ENCODE data around the gene FKBP1A.
"Not testable (repeated sequence)": the region's sequence is repeated elsewhere in the genome, so short reads cannot be mapped to it uniquely, and the experiment has no call there.

Gene FKBP1A

GRCh38 chr20:1364106-1364505 is 28.7 kb downstream of the FKBP1A start:
- no peak for DNase-seq (ENCODE audit: low read depth in 2 of 2)

DNA sequence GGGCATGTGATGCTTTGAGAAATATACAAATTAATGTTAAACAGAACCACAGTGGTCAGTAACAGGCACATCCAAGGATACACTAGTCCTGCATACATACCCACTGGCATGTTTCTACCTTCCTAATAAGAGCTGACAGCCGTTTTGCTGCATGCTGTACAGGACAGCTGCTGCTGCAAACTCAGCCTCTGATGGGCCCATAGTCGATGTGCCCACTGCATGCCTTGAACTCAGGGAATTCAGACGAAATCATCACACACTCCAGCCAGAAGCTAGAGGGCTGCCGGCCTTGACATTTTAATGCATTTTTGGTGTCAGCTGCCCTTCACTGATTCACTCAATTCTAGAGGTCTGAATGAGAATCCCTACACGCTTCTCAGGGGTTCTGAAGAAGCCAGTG is 29.3 kb downstream of the FKBP1A start:
- no peak for DNase-seq (ENCODE audit: low read depth in 2 of 2)

GRCh38 chr20:1362484-1362883 is 30.4 kb downstream of the FKBP1A start:
- DNase-seq (ENCODE audit: low read depth in 2 of 2), result no peak

DNA sequence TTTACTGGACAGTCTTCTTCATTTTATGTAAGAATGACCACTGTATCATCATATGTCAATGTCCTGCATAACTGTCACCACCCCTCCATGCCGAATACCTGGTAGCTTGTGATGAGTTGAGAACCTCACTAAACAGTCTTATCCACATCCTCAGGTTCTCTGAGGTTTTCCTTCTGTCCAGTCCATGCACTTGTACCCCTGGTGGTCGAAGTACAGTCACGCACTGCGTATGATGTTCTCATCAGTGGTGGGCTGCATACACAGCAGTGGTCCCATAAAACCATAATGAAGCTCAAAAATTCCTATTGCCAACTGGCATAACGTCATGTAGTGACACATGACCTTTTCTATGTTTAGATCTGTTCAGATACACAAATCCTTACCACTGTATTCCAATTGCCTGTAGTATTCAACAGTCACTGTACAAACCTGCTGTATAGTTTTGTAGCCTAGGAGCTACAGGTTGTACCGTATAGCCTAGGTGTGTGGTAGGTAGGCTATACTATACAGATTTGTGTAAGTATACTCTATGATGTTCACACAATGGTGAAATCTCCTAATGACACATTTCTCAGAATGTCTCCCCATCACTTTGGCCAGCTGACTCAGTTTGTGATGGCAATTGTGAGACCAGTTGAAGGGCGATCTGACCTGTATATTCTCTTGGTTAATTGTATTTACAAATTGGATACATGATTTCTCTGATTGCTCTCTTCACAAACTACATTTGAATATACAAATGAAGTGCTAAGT is 32.6 kb downstream of the FKBP1A start:
- DNase-seq (ENCODE audit: low read depth in 2 of 2), result no peak

- no peak for DNase-seq (ENCODE audit: low read depth in 2 of 2)
Measured at GRCh38 chr20:1357921-1358671, 34.8 kb downstream of the FKBP1A start.

DNA sequence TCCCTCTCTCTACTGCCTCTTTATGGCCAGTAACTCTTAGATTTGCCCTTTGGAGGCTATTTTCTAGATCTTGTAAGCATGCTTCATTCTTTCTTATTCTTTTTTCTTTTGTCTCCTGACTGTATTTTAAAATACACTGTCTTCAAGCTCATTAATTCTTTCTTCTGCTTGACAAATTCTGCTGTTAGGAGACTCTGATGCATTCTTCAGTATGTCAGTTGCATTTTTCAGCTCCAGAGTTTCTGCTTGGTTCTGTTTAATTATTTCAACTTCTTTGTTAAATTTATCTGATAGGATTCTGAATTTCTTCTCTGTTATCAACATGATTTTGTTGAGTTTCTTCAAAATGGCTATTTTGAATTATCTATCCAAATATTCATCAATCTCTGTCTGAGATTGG is 38.9 kb downstream of the FKBP1A start:
- DNase-seq (ENCODE audit: low read depth in 2 of 2), result no peak

- no peak for DNase-seq (ENCODE audit: low read depth in 2 of 2)
Measured at GRCh38 chr20:1346315-1346969, 46.4 kb downstream of the FKBP1A start.

GRCh38 chr20:1345756-1346093 is 47.1 kb downstream of the FKBP1A start:
- no peak for DNase-seq (ENCODE audit: low read depth in 2 of 2)

DNA sequence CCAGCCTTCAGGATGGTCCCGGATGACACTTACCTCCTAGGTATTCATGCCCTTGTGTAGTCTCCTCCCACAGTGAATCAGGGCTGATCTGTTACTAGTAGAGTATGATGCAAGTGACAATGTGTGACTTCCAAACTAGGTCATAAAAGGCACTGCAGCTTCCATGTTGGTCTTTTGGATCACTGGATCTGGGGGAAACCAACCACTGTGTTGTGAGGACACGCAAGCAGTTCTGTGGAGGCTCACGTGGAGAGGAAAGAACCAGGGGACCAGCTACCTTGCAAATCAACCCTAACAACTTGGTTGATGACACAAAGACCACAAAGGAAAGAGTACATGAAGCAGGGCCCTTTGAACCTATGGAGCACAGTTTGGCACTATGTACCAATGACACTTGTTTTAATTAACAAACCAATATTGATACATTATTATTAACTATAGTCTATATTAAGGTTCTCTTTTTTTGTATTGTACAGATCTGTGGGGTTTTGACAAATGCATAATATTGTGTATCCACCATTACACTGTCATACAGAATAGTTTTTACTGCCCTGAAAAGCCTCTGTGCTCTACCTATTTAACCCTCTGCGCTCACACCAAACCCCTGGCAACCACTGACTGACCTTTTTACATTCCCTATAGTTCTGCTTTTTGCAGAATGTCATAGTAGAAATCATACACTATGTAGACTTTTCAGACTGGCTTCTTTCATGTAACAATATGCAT is 47.7 kb downstream of the FKBP1A start:
- no peak for DNase-seq (ENCODE audit: low read depth in 2 of 2)

DNA sequence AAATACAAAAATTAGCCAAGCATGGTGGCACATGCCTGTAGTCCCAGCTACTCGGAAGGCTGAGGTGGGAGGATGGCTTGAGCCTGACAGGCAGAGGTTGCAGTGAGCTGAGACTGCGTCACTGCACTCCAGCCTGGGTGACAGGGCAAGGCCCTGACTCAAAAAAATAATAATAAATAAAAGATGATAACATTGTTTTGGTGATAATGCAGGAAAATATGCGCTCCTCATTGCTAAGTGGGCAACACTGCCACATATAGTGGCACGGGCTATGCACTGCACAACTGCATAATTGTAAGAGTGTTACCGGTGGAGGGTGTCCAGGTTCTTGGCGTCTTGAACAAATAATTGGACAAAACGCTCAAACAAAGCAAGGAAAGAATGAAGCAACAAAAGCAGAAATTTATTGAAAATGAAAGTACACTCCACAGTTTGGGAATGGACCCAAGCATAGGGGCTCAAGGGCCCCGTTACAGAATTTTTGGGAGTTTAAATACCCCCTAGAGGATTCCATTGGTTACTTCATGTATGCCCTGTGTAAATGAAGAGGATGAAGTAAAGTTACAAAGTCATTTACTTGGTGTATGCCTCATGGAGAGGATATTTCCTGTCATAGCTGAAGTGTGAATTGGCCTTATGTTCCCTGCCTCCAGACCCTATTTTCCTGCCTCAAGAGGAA is 49.3 kb downstream of the FKBP1A start:
- not testable (repeated sequence) for DNase-seq (ENCODE audit: low read depth in 2 of 2)

DNA sequence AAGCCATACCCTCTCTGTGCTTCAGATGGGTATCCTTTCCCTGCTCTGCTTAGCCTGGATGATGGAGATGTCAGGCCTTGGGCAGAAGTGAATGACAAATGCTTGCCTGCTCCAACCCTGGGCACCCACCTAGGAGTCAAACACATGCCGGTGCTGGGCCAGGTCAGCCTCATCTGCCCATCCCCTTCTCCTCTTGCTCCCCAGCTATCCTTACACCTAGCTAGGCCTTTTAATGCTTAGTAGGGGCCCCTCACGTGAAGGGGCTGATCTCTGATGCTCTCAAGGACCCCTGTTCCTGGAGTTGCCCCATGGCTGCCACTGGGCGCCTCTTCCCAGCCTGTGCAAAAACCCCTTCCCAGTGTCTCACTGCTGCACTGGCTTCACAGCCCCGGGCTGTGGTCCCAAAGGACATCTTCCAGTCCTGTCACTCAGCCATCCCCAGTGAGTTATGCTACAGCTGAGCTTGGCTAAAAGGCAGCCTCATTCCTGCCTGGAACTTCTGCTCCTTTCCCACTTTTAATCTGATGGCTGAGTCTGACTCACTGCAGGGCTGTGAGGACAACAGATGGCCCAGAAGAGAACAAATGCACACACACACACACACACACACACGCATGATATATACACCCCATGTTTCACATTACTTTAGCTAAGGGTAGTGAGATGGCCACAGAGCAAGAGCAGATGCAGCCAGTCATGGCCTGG is 51.1 kb downstream of the FKBP1A start:
- no peak for DNase-seq (ENCODE audit: low read depth in 2 of 2)

DNA sequence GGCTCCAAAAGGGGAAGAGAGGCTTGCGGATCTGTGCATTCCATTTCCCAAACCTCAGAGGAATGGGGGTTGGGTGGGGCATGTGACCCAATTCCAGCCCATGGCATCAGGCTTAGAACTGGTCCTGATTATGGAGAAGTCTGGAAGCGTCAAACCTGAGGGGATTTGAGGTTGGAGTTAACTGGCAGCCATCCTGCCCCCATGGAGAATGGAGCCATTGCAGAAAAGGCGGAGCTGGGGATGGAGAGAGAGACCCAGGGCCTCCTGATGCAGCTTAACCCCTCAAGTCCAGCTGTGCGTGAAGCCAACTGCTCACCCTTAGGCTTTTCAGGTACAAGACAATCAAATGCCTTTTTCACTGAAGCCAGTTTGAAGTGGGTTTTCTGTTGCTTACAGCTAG is 54.1 kb downstream of the FKBP1A start:
- DNase-seq (ENCODE audit: low read depth in 2 of 2), result no peak

DNA sequence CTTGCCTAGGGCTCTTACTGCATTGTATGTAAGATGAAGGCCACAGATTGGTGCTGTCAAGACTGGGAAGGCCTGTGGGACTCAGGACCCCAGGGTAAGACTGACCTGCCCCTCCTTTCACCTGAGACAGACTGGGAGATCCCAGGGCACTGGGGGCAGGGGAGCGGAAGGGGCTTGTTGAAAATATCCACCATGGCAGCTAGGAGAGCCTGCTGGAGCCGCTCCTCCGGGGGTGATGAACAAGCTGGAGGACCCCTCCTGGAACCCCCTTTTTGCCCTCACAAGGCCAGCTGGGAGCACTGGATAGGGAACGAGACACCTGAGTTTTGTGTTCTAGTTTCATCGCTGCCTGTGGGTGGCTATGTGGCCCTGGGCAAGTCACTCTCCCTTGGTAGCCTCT is 54.8 kb downstream of the FKBP1A start:
- DNase-seq (ENCODE audit: low read depth in 2 of 2), result no peak

DNA sequence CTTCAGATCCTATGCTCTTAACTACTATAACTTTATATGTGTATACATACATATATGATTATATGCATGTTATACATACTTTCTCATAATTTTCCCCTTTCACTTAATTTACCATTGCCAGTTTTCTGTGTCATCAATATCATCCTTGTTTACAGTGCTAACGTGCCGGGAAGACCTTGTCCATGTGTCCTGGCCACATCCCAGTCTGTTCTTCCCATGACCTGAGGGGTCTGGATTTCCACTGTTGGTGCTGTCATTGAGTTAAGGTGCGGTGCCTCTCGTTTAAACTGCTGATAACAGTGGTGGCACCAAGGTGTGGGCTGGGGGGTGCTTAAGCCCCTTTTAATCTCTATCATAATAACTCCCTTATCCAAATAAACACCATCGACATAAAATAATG is 55.4 kb downstream of the FKBP1A start:
- no peak for DNase-seq (ENCODE audit: low read depth in 2 of 2)

DNA sequence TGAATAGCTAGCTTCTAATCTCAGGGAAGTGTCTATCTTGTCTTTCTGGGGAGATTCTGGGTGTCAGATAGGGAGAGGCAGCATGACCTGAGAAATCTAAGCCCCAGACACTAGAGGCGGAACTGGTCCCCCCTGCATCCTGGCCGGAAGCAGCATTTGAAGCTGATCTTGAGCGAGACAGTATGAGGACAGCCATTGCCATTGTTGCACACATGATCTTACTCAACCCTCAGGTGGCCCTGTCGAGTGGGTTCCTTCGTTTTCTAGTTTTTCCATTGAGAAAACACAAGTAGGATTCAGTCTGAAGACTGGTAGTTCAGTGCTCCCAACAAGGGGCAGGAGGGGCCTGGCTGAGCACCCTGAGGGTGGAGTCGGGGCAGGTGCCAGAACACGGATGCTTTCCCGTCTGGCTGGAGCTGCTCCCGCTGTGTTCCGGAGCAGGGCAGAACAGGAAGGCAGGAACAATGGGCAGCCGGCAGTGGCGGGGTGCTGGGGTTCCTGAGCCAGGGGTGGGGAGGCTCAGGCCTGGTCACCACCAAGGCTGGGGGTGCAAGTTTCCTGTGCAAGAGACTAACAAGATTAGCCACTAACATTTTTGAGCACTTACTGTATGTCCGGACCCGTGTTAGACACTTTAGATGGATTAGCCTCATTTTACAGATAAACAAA is 56.0 kb downstream of the FKBP1A start:
- DNase-seq (ENCODE audit: low read depth in 2 of 2), result no peak

DNA sequence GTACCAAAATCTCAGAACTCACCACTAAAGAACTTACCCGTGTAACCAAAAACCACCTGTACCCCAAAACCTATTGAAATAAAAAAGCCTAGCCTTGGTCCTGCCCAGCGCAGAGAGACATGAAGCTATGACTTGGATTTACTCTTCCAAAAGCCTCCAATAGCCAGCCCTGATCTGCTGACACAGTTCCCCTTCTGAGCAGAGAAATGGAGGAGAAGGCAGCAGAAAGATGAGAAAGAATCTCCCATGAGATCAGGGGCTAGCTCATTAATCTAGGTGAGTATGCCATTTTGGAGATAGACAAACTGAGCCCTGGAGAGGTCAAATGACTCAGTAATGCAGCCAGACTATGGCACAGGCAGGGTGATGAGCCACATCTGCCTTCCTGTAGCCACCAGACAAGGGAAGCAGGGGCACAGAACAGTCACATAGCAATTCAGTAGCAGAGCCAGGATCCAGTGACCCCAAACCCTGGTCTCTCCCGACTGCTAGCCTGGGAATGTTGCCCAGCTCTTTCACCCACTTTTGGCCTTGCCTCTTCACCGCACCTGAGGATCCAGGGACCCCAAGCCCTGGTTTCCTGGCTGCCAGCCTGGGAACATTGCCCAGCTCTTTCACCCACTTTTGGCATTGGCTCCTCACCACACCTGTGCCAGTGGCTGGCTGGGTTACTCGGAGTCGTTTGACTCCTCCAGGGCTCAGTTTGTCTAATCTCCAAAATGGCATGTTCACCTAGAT is 56.7 kb downstream of the FKBP1A start:
- DNase-seq (ENCODE audit: low read depth in 2 of 2), result no peak

GRCh38 chr20:1334761-1335160 is 58.1 kb downstream of the FKBP1A start:
- no peak for DNase-seq (ENCODE audit: low read depth in 2 of 2)

DNA sequence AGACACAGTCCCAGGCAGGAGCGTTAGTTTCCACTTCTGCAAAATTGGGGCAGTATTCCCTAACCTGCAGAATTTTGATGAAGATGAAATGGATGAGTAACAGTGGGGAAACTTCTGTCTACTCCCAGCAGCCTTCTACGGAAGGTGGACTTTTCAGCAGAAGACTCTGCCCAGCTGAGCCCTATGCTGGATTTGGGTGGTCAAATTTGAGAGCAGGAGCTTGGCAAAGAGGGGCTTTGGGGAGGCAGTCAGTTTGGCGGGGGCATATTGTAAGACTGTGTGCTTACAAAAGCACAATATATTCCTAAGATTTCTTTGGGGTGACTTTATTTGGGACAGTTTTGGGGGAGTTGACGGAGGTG is 58.5 kb downstream of the FKBP1A start:
- DNase-seq (ENCODE audit: low read depth in 2 of 2), result no peak

GRCh38 chr20:1333462-1334369 is 59.1 kb downstream of the FKBP1A start:
- DNase-seq (ENCODE audit: low read depth in 2 of 2), result no peak

All from activated CD8-positive, alpha-beta memory T cell treated with anti-CD3 and anti-CD28 coated beads for 4 hours (primary cell).